IPS DF 6.9 (cell line): ENCODE data around the gene SEMA3F.
A peak's percentile ranks its signal among the peaks of the same experiment; 100 is the strongest.
"Not testable (repeated sequence)": the region's sequence is repeated elsewhere in the genome, so short reads cannot be mapped to it uniquely, and the experiment has no call there.

ENCODE experiments used
- DNase-seq: peaks from one replicate; pipeline ENCODE4 v3.0.0-alpha.2; 2013; ENCODE audit warnings: low read depth, low spot score
- H3K27ac ChIP-seq: one replicate; pipeline ENCODE4 v1.5.1; 2013; ENCODE audit warnings: low read length, control low read depth
- H3K27me3 ChIP-seq: 2 replicates; pipeline ENCODE4 v1.6.1; 2013; ENCODE audit warnings: mild to moderate bottlenecking, low read length; ENCODE audit not compliant: control insufficient read depth, insufficient read depth
- H3K36me3 ChIP-seq: 2 replicates; pipeline ENCODE4 v1.6.1; 2013; ENCODE audit warnings: low read length; ENCODE audit not compliant: control insufficient read depth, insufficient read depth
- H3K4me1 ChIP-seq: 2 replicates; pipeline ENCODE4 v1.6.1; 2013; ENCODE audit warnings: low read length; ENCODE audit not compliant: control insufficient read depth, insufficient read depth
- H3K4me3 ChIP-seq: 2 replicates; pipeline ENCODE4 v1.5.1; 2013; ENCODE audit warnings: mild to moderate bottlenecking, low read length
- H3K9me3 ChIP-seq: 2 replicates; pipeline ENCODE4 v1.6.1; 2013; ENCODE audit warnings: low read length, inconsistent platforms; ENCODE audit not compliant: control insufficient read depth, insufficient read depth
- WGBS: extraction: QIAGEN DNeasy Blood & Tissue Kit; methylation state at CpG from one replicate; pipeline ENCODE4 v1.1.7; 2013; ENCODE audit warnings: mixed read lengths, missing lambda C conversion rate; ENCODE audit not compliant: insufficient read length, insufficient coverage; 5-methylcytosine and 5-hydroxymethylcytosine counted together

Gene SEMA3F

GRCh38 chr3:50221411-50222168 is 66.5 kb downstream of the SEMA3F start:
- Histone ChIP-seq H3K27me3 (no peaks in the 10 kb centered on the region), H3K27ac (no peak overlapping the region), H3K4me1 (no peaks in the 10 kb centered on the region; the same call in 1 of the 2 replicates), H3K4me3 (no peak overlapping the region), H3K36me3 (no peaks in the 10 kb centered on the region; the same call in 1 of the 2 replicates), H3K9me3 (no peaks in the 10 kb centered on the region)
- no CpG with 5 or more reads among the region's 12 CpGs for WGBS
- DNase-seq = no peak

- Histone ChIP-seq H3K4me1 (no peaks in the 10 kb centered on the region; the same call in 1 of the 2 replicates), H3K27me3 (no peaks in the 10 kb centered on the region), H3K36me3 (no peaks in the 10 kb centered on the region; the same call in 1 of the 2 replicates), H3K4me3 (no peak overlapping the region), H3K27ac (no peak overlapping the region), H3K9me3 (no peaks in the 10 kb centered on the region)
- no CpG with 5 or more reads among the region's 1 CpG for WGBS
- DNase-seq = no peak
Measured at GRCh38 chr3:50222169-50222528, 67.0 kb downstream of the SEMA3F start.

- no peak for DNase-seq
- Histone ChIP-seq H3K9me3 (no peaks in the 10 kb centered on the region), H3K36me3 (no peaks in the 10 kb centered on the region), H3K4me3 (no peak overlapping the region), H3K27me3 (no peaks in the 10 kb centered on the region), H3K4me1 (peaks cover 5% of the 10 kb centered on the region), H3K27ac (no peak overlapping the region)
- no CpG with 5 or more reads among the region's 5 CpGs for WGBS
Measured at GRCh38 chr3:50224639-50225038, 69.5 kb downstream of the SEMA3F start.

GRCh38 chr3:50226888-50227389 is 71.8 kb downstream of the SEMA3F start:
- no peak overlapping the region for H3K27ac ChIP-seq

GRCh38 chr3:50227390-50228183 is 72.5 kb downstream of the SEMA3F start:
- Histone ChIP-seq H3K27me3 (no peaks in the 10 kb centered on the region), H3K9me3 (no peaks in the 10 kb centered on the region), H3K4me3 (peak overlapping the region; percentile 41; the same call in 1 of the 2 replicates), H3K36me3 (no peaks in the 10 kb centered on the region), H3K27ac (no peak overlapping the region), H3K4me1 (peaks cover 5% of the 10 kb centered on the region)
- no peak for DNase-seq
- no CpG with 5 or more reads among the region's 51 CpGs for WGBS

More at GRCh38 chr3:50226888-50227389, 71.8 kb downstream of the SEMA3F start:
- Histone ChIP-seq H3K36me3 (no peaks in the 10 kb centered on the region), H3K9me3 (no peaks in the 10 kb centered on the region), H3K4me1 (peaks cover 5% of the 10 kb centered on the region), H3K4me3 (peak overlapping the region; percentile 41; the same call in 1 of the 2 replicates), H3K27me3 (no peaks in the 10 kb centered on the region)
- no CpG with 5 or more reads among the region's 40 CpGs for WGBS
- no peak for DNase-seq

- not testable (repeated sequence) for H3K27me3 ChIP-seq, DNase-seq, H3K4me1 ChIP-seq, H3K27ac ChIP-seq, H3K9me3 ChIP-seq, H3K36me3 ChIP-seq
- H3K4me3 ChIP-seq = peak overlapping the region; percentile 40
- no CpG with 5 or more reads among the region's 15 CpGs for WGBS
Measured at GRCh38 chr3:50228184-50228763, 73.2 kb downstream of the SEMA3F start.

- peaks cover 5% of the 10 kb centered on the region for H3K4me1 ChIP-seq
- no peaks in the 10 kb centered on the region for H3K9me3 ChIP-seq
- H3K4me3 ChIP-seq = no peak overlapping the region
- no CpG with 5 or more reads among the region's 3 CpGs for WGBS
- no peaks in the 10 kb centered on the region for H3K36me3 ChIP-seq
- no peak overlapping the region for H3K27ac ChIP-seq
- no peak for DNase-seq
- H3K27me3 ChIP-seq = no peaks in the 10 kb centered on the region
Measured at GRCh38 chr3:50229490-50229889, 74.4 kb downstream of the SEMA3F start.

- Histone ChIP-seq H3K27me3 (no peaks in the 10 kb centered on the region), H3K4me1 (peaks cover 5% of the 10 kb centered on the region), H3K36me3 (no peaks in the 10 kb centered on the region), H3K9me3 (no peaks in the 10 kb centered on the region), H3K4me3 (no peak overlapping the region), H3K27ac (no peak overlapping the region)
- no peak for DNase-seq
- no CpG with 5 or more reads among the region's 8 CpGs for WGBS
Measured at GRCh38 chr3:50230104-50230793, 75.1 kb downstream of the SEMA3F start.

GRCh38 chr3:50230794-50231125 is 75.6 kb downstream of the SEMA3F start:
- H3K9me3 ChIP-seq = no peaks in the 10 kb centered on the region
- DNase-seq = no peak
- H3K4me3 ChIP-seq = no peak overlapping the region
- WGBS = no CpG with 5 or more reads among the region's 4 CpGs
- H3K27me3 ChIP-seq = no peaks in the 10 kb centered on the region
- H3K36me3 ChIP-seq = no peaks in the 10 kb centered on the region
- H3K4me1 ChIP-seq = peaks cover 5% of the 10 kb centered on the region
- no peak overlapping the region for H3K27ac ChIP-seq

- Histone ChIP-seq H3K27ac (no peak overlapping the region), H3K4me3 (no peak overlapping the region), H3K4me1 (peaks cover 5% of the 10 kb centered on the region), H3K36me3 (no peaks in the 10 kb centered on the region), H3K27me3 (no peaks in the 10 kb centered on the region), H3K9me3 (no peaks in the 10 kb centered on the region)
- no CpG with 5 or more reads among the region's 5 CpGs for WGBS
- DNase-seq = no peak
Measured at GRCh38 chr3:50231581-50231980, 76.5 kb downstream of the SEMA3F start.
